HG03095 (cell line): ENCODE data around the gene SEMA4F.
"Not testable (repeated sequence)": the region's sequence is repeated elsewhere in the genome, so short reads cannot be mapped to it uniquely, and the experiment has no call there.

Experiments used
- ATAC-seq: cut with Tn5 transposase; IDR thresholded peaks from one replicate; pipeline ENCODE4 v1.9.1; 2021; ENCODE audit warnings: moderate library complexity; ENCODE audit not compliant: unreplicated experiment

The SEMA4F gene

GRCh38 chr2:74653985-74654882 lies at the start of gene SEMA4F:
Gene SEMA4F (plus strand): TSS chr2:74654247. CDS start chr2:74654377, 130 bp downstream.
- ATAC-seq = peak; percentile 100

GRCh38 chr2:74606927-74607326 lies 47.1 kb upstream of the SEMA4F start:
- ATAC-seq = no peak

GRCh38 chr2:74617122-74617521 lies 36.9 kb upstream of the SEMA4F start:
- ATAC-seq = no peak

- ATAC-seq = no peak
These were observed 35.5 kb upstream of the SEMA4F start for GRCh38 chr2:74618410-74619083.

- ATAC-seq = no peak
These were observed 34.3 kb upstream of the SEMA4F start for GRCh38 chr2:74619651-74620297.

- ATAC-seq = no peak
These were observed 33.4 kb upstream of the SEMA4F start for GRCh38 chr2:74620671-74621070.

- ATAC-seq = no peak
These were observed 28.2 kb upstream of the SEMA4F start for GRCh38 chr2:74625658-74626425.

- no peak for ATAC-seq
These were observed 25.4 kb upstream of the SEMA4F start for GRCh38 chr2:74628538-74629105.

GRCh38 chr2:74630454-74630853 lies 23.6 kb upstream of the SEMA4F start:
- ATAC-seq = not testable (repeated sequence)

GRCh38 chr2:74632209-74632938 lies 21.7 kb upstream of the SEMA4F start:
- no peak for ATAC-seq

GRCh38 chr2:74632939-74633312 lies 21.1 kb upstream of the SEMA4F start:
- ATAC-seq = no peak

- ATAC-seq = no peak
These were observed 14.5 kb upstream of the SEMA4F start for GRCh38 chr2:74639550-74639949.

- no peak for ATAC-seq
These were observed 8.7 kb upstream of the SEMA4F start for GRCh38 chr2:74645344-74645743.

- ATAC-seq = no peak
These were observed 7.8 kb upstream of the SEMA4F start for GRCh38 chr2:74646201-74646600.

GRCh38 chr2:74646834-74647482 lies 7.1 kb upstream of the SEMA4F start:
- ATAC-seq = no peak

GRCh38 chr2:74648009-74648443 lies 6.0 kb upstream of the SEMA4F start, which contains the start of gene M1AP:
Gene M1AP (minus strand): TSS chr2:74648330. CDS start chr2:74640275, 8,055 bp downstream.
- no peak for ATAC-seq

- peak; percentile 13 for ATAC-seq
These were observed 460 bp upstream of the SEMA4F start for GRCh38 chr2:74653589-74653984.

GRCh38 chr2:74655579-74655978 lies 1.5 kb downstream of the SEMA4F start:
- ATAC-seq = no peak

GRCh38 chr2:74658516-74658915 lies 4.5 kb downstream of the SEMA4F start:
- ATAC-seq = no peak
